ENCODE data around the gene CRYBG3.
"Not testable (repeated sequence)": the region's sequence is repeated elsewhere in the genome, so short reads cannot be mapped to it uniquely, and the experiment has no call there.

Gene CRYBG3

GRCh38 chr3:97821774-97822358 lies at the start of gene CRYBG3:
Gene CRYBG3 (plus strand): TSS chr3:97822011. CDS start chr3:97822207, 196 bp downstream.
- DNase-seq = no peak

- DNase-seq = no peak
Measured at GRCh38 chr3:97772926-97773325, 48.9 kb upstream of the CRYBG3 start.

GRCh38 chr3:97778152-97778551 lies 43.7 kb upstream of the CRYBG3 start:
- DNase-seq = no peak

GRCh38 chr3:97793420-97794019 lies 28.3 kb upstream of the CRYBG3 start:
- DNase-seq = no peak

GRCh38 chr3:97795951-97796350 lies 25.9 kb upstream of the CRYBG3 start:
- DNase-seq = no peak

GRCh38 chr3:97804471-97804870 lies 17.3 kb upstream of the CRYBG3 start:
- DNase-seq = no peak

- no peak for DNase-seq
Measured at GRCh38 chr3:97810779-97811390, 10.9 kb upstream of the CRYBG3 start.

GRCh38 chr3:97815149-97815917 lies 6.5 kb upstream of the CRYBG3 start:
- DNase-seq = no peak

GRCh38 chr3:97816811-97817210 lies 5.0 kb upstream of the CRYBG3 start:
- DNase-seq = no peak

GRCh38 chr3:97817965-97818364 lies 3.8 kb upstream of the CRYBG3 start:
- no peak for DNase-seq

- no peak for DNase-seq
Measured at GRCh38 chr3:97820780-97821179, 1.0 kb upstream of the CRYBG3 start.

- DNase-seq = no peak
Measured at GRCh38 chr3:97821287-97821773, 481 bp upstream of the CRYBG3 start.

GRCh38 chr3:97822359-97822775 lies 556 bp downstream of the CRYBG3 start:
- no peak for DNase-seq

GRCh38 chr3:97823046-97824004 lies 1.5 kb downstream of the CRYBG3 start:
- no peak for DNase-seq

- DNase-seq = no peak
Measured at GRCh38 chr3:97825101-97825500, 3.3 kb downstream of the CRYBG3 start.

GRCh38 chr3:97827741-97828471 lies 6.1 kb downstream of the CRYBG3 start:
- DNase-seq = no peak

GRCh38 chr3:97829198-97829597 lies 7.4 kb downstream of the CRYBG3 start:
- DNase-seq = no peak

GRCh38 chr3:97830638-97831037 lies 8.8 kb downstream of the CRYBG3 start:
- DNase-seq = no peak

- no peak for DNase-seq
Measured at GRCh38 chr3:97831140-97831539, 9.3 kb downstream of the CRYBG3 start.

GRCh38 chr3:97833184-97833583 lies 11.4 kb downstream of the CRYBG3 start:
- DNase-seq = not testable (repeated sequence)

- DNase-seq = no peak
Measured at GRCh38 chr3:97835761-97836160, 13.9 kb downstream of the CRYBG3 start.

GRCh38 chr3:97838393-97838792 lies 16.6 kb downstream of the CRYBG3 start:
- DNase-seq = no peak

All from SIG-M5 (cell line).